ENCODE results near the gene AQP12B.
"Not testable (repeated sequence)": the region's sequence is repeated elsewhere in the genome, so short reads cannot be mapped to it uniquely, and the experiment has no call there.

The AQP12B gene

GRCh38 chr2:240701091-240701735, 18.5 kb upstream of the AQP12B start:
- DNase-seq = no peak

DNA sequence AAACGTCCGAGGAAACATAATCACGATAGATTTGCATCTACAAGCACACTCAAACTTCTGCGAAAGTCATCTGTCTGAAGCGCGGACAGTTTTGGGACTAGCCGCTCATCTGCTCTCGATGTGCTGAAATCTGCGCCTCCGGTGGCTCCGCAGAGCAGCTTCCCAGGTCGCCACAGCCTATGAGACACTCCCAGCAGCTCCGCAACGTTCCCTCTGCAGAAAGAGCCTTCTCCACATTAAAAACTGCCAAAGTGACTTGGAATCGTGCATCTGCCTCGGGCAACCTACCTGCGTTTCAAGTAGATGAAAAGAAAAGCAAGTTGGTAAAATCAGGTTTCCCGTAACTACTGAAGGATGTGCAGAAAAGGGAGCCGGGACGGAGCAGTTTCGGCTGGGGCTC, 17.9 kb upstream of the AQP12B start:
- not testable (repeated sequence) for DNase-seq

GRCh38 chr2:240699835-240700234, 17.1 kb upstream of the AQP12B start:
- not testable (repeated sequence) for DNase-seq

DNA sequence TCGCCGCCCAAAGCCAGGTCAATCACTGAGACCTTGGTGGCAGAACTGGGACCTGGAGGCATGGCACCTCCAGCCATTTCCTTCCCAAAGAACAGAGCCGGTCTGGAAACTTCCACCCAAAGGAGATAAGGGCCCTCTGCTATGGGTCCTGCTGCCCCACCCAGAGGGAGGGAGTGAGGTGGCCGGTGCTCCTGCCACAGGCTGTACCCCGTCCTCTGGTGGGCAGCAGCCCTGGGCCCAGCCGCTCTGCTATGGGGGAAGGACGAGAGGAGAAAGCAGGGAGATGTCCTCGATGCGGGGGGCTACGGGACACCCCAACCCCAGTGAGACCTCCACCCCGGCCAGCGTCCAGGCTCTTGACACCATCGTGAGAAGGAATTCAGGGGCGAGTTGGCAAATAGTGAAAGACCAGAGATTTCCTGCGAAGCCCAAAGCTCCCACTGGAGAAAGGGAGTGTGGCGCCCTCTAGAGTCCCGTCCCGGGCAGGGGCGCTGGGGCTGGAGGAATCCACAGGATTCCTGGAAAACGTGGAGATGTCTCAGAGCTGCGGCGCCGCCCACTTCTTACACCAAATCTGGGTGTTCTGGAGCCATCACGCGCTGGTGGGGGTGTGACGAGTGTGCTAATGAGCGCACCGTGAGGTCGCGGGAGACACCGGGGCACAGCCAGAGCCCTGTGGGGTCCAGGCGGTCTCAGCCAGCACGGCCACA, 16.3 kb upstream of the AQP12B start:
- DNase-seq = not testable (repeated sequence)

GRCh38 chr2:240696469-240696868, 13.8 kb upstream of the AQP12B start:
- DNase-seq = not testable (repeated sequence)

GRCh38 chr2:240695593-240695992, 12.9 kb upstream of the AQP12B start:
- DNase-seq = not testable (repeated sequence)

- DNase-seq = not testable (repeated sequence)
These were observed 11.6 kb upstream of the AQP12B start for GRCh38 chr2:240694304-240694703.

- DNase-seq = not testable (repeated sequence)
These were observed 10.2 kb upstream of the AQP12B start for GRCh38 chr2:240692583-240693561.

GRCh38 chr2:240691631-240692420, 9.1 kb upstream of the AQP12B start, which contains the start of gene AQP12A:
TSS of gene AQP12A (plus strand) at chr2:240691866. CDS start at chr2:240691914, 48 bp downstream.
- DNase-seq = not testable (repeated sequence)

GRCh38 chr2:240691075-240691427, 8.4 kb upstream of the AQP12B start:
- not testable (repeated sequence) for DNase-seq

GRCh38 chr2:240690421-240691074, 7.9 kb upstream of the AQP12B start:
- DNase-seq = not testable (repeated sequence)

- no peak for DNase-seq
These were observed 7.3 kb upstream of the AQP12B start for GRCh38 chr2:240689975-240690374.

DNA sequence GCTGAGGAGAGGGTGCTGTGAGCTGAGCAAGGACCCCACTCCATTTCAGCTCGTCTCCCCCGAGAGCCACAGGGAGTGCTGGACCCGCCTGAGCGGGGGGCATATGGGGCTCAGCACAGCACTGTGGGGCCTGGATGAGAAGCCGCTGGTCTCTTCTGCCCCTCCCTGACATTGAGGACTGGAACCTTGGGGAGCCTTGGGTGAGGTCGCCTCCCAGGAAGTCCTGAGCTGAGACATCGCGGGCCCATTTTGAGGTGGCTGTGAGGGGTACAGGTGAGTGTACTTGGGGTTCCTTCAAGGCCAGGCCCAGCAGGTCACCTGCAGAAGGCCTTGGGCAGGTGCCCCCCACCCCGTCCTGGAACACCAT, 5.9 kb upstream of the AQP12B start:
- no peak for DNase-seq

- DNase-seq = no peak
These were observed 5.3 kb upstream of the AQP12B start for GRCh38 chr2:240687741-240688552.

DNA sequence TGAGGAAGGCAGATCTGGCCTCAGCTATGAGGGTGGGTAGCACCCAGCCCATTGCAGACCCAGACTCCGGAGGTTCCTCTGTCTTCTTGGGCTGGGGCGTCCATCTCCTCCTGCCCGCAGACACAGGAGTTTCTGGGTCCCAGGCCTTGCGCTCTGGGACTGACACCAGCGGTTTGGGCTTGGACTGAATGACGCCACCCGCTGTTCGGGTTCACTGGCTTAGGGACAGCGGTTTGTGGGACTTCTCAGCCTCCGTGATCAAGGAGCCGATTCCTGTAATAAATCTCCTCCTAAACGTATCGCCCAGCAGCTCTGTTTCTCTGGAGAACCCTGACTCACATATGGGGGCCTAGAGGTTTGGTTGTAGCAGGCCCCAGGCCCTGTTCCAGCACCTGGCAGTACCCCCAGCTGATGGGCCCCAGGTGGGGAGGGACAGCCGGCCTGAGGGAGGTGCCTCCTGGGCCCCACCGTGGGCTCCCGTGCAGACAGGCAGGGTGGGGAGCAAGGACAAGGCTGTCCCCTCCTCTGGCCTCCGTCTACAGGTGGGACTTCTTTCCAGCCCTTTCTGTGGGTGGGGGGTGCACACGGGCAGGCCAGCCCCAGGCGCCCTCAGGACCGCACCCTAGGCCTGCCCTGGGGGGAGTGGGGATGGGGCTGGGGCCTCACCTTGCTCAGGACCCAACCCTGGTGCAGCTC, 4.5 kb upstream of the AQP12B start:
- no peak for DNase-seq

DNA sequence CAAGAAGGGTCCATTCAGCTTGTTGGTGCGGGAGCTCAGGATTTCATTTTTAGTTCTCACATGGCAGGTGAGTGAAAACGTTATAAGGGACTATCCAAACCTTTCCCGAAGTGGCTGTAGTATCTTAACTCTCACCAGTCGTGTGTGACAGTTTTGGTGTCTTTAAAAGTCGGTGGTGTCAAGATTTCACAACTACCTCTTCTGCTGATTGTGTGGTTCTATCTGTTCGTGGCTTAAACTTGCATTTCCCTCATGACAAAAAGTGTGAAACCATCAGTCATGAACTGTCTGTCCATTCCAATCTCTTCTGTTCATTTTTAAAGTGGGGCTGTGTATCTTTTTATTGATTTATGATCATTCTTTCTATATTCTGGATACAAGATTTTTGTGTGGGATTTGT, 3.8 kb upstream of the AQP12B start:
- DNase-seq = no peak

DNA sequence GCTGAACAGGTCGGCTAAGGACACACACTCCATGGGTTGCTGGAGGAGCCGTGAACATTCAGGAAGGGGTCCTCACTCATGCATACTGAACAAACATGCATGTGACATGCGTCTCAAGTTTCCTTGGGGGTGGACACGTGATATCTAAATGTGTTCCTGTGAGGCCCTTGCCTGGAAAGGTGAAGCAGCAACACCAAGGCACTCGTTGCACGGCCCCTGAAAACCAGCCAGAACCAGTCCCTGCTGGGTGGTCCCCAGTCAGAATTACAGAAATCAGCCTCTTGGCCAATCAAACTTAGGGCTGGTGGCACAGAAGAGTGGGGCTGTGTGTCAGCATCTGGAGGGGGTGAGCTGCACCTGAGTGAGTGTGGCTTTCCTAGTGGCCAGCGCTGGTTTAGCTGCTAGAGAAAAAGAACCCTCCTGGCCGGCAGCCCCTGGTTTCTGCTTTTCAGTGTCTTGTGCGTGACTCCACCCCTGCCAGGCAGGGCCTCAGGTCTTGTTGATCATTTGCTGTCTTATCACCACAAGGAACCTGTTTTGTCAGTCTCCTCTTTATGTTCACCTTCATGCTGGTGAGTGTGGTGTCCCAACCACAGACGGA, 3.2 kb upstream of the AQP12B start:
- DNase-seq = no peak

DNA sequence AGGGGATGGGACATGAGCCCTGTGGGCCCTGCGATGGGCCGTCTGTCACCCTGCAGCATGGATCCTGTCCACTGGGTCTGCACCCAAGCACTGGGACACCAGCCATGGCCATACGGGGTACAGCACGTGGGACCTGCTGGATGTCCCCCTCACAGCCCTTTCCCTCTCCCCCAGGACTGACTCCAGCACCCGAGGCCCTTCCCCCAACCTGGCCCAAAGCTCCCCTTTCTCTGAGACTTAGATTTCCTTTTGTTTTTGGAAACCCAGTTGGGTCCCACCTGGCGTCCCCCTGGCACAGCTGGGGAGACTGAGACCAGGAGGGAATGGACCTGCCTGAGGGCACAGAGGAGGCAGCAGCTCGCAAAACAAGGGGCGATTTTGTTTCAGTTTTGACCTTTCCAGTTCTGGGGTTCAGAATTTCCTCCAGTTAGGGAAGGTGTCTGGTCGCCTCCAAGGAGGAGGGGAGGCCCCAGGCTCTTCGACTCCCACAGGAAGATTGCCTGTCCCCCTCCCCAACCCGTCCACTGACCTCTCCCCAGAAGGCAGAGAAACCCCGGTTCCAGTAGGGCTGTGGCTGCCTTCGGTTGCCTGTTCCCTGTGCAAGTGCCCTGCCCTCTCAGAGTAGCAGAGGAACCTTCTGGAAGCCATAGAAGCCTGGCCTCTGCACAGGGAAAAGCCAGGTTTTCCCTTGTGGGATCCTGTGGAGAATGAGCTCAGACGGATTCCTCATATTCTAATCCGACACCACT, 1.5 kb upstream of the AQP12B start:
- not testable (repeated sequence) for DNase-seq

DNA sequence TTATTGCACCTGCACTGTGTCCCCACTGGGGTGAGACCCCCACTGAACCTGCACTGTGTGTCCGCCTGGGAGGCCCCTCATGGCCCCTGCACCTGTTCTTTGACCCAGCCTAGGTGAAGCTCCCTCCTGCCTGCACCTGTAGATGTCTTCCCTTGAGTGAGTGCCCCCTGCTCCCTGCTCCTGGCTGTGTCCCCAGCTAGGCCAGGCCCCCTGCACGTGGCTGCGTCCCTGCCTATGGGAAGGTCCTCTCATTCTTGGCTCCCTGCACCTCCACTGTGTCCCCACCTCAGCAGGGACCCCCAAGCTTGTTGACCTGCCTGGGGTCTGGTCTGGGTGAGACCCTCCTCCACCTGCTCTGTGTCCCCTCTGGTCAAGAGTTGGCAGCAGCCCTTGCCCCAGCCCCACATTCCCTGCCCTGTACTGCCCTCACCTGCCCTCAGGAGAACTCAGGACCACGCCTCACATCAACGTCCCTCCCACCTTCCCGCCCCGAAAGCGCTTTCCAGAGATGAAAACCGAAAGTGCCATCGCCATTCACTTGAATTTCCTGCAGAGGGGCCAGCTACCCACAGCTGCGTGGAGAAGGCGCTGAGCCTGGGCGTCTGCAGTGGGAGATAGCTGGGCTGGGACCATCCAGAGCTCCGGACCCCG, 769 bp upstream of the AQP12B start:
- not testable (repeated sequence) for DNase-seq
